ENCODE measurements around the gene RETREG1.

- TF ChIP-seq CTCF (conservative IDR thresholded peaks at IDR 0.05; ENCODE audit: low read length), result peak; percentile 53
- no peak for TF ChIP-seq EZH2phosphoT487 (IDR thresholded peaks at IDR 0.05; ENCODE audit: borderline replicate concordance)
Measured at GRCh38 chr5:16585041-16585667, 31.6 kb downstream of the RETREG1 start.
